ENCODE results near the gene CGRRF1. TPM values are rescaled to one million over a fixed set of nuclear protein-coding genes. Genes with fewer than 3 reads are reported as not detected.
A peak's percentile ranks its signal among the peaks of the same experiment; 100 is the strongest.

Gene CGRRF1
- polyA plus RNA-seq, 1 donor, result 16.0 TPM

- no peaks in the 10 kb centered on the region for H3K27me3 ChIP-seq (ENCODE audit: control insufficient read depth, insufficient read depth, low read length)
- H3K4me3 ChIP-seq (ENCODE audit: low read length), result no peak overlapping the region
- no peak overlapping the region for H3K27ac ChIP-seq (ENCODE audit: low read length)
- peaks cover 18% of the 10 kb centered on the region for H3K36me3 ChIP-seq (ENCODE audit: control insufficient read depth, insufficient read depth, low read length)
- WGBS (ENCODE audit: insufficient coverage, low lambda C conversion rate), result 92% methylated on average over 2 of the region's 4 CpGs
- H3K4me1 ChIP-seq (ENCODE audit: control insufficient read depth, insufficient read depth, low read length), result no peaks in the 10 kb centered on the region
- H3K9me3 ChIP-seq (ENCODE audit: control insufficient read depth, low read depth, low read length), result no peaks in the 10 kb centered on the region
- DNase-seq, result no peak
Measured at GRCh38 chr14:54475187-54475899, 34.4 kb upstream of the CGRRF1 start.

- Histone ChIP-seq H3K27ac (ENCODE audit: low read length) (no peak overlapping the region), H3K4me1 (ENCODE audit: control insufficient read depth, insufficient read depth, low read length) (no peaks in the 10 kb centered on the region)
Measured at GRCh38 chr14:54475911-54476310, 33.8 kb upstream of the CGRRF1 start.

GRCh38 chr14:54478636-54479215, 31.0 kb upstream of the CGRRF1 start:
- no peak overlapping the region for H3K4me3 ChIP-seq (ENCODE audit: low read length)
- peaks cover 4% of the 10 kb centered on the region for H3K4me1 ChIP-seq (ENCODE audit: control insufficient read depth, insufficient read depth, low read length)
- no CpG with 5 or more reads among the region's 3 CpGs for WGBS (ENCODE audit: insufficient coverage, low lambda C conversion rate)
- H3K36me3 ChIP-seq (ENCODE audit: control insufficient read depth, insufficient read depth, low read length), result peaks cover 30% of the 10 kb centered on the region
- H3K9me3 ChIP-seq (ENCODE audit: control insufficient read depth, low read depth, low read length), result no peaks in the 10 kb centered on the region
- H3K27me3 ChIP-seq (ENCODE audit: control insufficient read depth, insufficient read depth, low read length), result no peaks in the 10 kb centered on the region
- DNase-seq, result no peak
- H3K27ac ChIP-seq (ENCODE audit: low read length), result no peak overlapping the region

More at GRCh38 chr14:54475911-54476310, 33.8 kb upstream of the CGRRF1 start:
- 75% methylated on average over 1 of the region's 4 CpGs for WGBS (ENCODE audit: insufficient coverage, low lambda C conversion rate)
- Histone ChIP-seq H3K36me3 (ENCODE audit: control insufficient read depth, insufficient read depth, low read length) (peaks cover 18% of the 10 kb centered on the region), H3K9me3 (ENCODE audit: control insufficient read depth, low read depth, low read length) (no peaks in the 10 kb centered on the region), H3K4me3 (ENCODE audit: low read length) (no peak overlapping the region), H3K27me3 (ENCODE audit: control insufficient read depth, insufficient read depth, low read length) (no peaks in the 10 kb centered on the region)
- no peak for DNase-seq

GRCh38 chr14:54480830-54481562, 28.7 kb upstream of the CGRRF1 start:
- Histone ChIP-seq H3K4me3 (ENCODE audit: low read length) (no peak overlapping the region), H3K27ac (ENCODE audit: low read length) (no peak overlapping the region), H3K27me3 (ENCODE audit: control insufficient read depth, insufficient read depth, low read length) (no peaks in the 10 kb centered on the region), H3K4me1 (ENCODE audit: control insufficient read depth, insufficient read depth, low read length) (peaks cover 4% of the 10 kb centered on the region), H3K9me3 (ENCODE audit: control insufficient read depth, low read depth, low read length) (no peaks in the 10 kb centered on the region), H3K36me3 (ENCODE audit: control insufficient read depth, insufficient read depth, low read length) (peaks cover 30% of the 10 kb centered on the region)
- no peak for DNase-seq
- WGBS (ENCODE audit: insufficient coverage, low lambda C conversion rate), result 88% methylated on average over 1 of the region's 4 CpGs

- no CpG with 5 or more reads among the region's 2 CpGs for WGBS (ENCODE audit: insufficient coverage, low lambda C conversion rate)
- DNase-seq, result no peak
- H3K27ac ChIP-seq (ENCODE audit: low read length), result no peak overlapping the region
- H3K27me3 ChIP-seq (ENCODE audit: control insufficient read depth, insufficient read depth, low read length), result no peaks in the 10 kb centered on the region
- no peaks in the 10 kb centered on the region for H3K9me3 ChIP-seq (ENCODE audit: control insufficient read depth, low read depth, low read length)
- peaks cover 27% of the 10 kb centered on the region for H3K36me3 ChIP-seq (ENCODE audit: control insufficient read depth, insufficient read depth, low read length)
- no peak overlapping the region for H3K4me3 ChIP-seq (ENCODE audit: low read length)
- peaks cover 4% of the 10 kb centered on the region for H3K4me1 ChIP-seq (ENCODE audit: control insufficient read depth, insufficient read depth, low read length)
Measured at GRCh38 chr14:54481695-54482094, 28.0 kb upstream of the CGRRF1 start.

GRCh38 chr14:54483073-54483745, 26.5 kb upstream of the CGRRF1 start:
- no peak for DNase-seq
- H3K27me3 ChIP-seq (ENCODE audit: control insufficient read depth, insufficient read depth, low read length), result no peaks in the 10 kb centered on the region
- H3K9me3 ChIP-seq (ENCODE audit: control insufficient read depth, low read depth, low read length), result no peaks in the 10 kb centered on the region
- no peak overlapping the region for H3K27ac ChIP-seq (ENCODE audit: low read length)
- no peak overlapping the region for H3K4me3 ChIP-seq (ENCODE audit: low read length)
- H3K36me3 ChIP-seq (ENCODE audit: control insufficient read depth, insufficient read depth, low read length), result peaks cover 24% of the 10 kb centered on the region
- WGBS (ENCODE audit: insufficient coverage, low lambda C conversion rate), result 89% methylated on average over 4 of the region's 8 CpGs
- peaks cover 6% of the 10 kb centered on the region for H3K4me1 ChIP-seq (ENCODE audit: control insufficient read depth, insufficient read depth, low read length)

GRCh38 chr14:54483846-54484245, 25.9 kb upstream of the CGRRF1 start:
- H3K27ac ChIP-seq (ENCODE audit: low read length), result no peak overlapping the region
- no peak overlapping the region for H3K4me3 ChIP-seq (ENCODE audit: low read length)

GRCh38 chr14:54486685-54487084, 23.0 kb upstream of the CGRRF1 start:
- no peaks in the 10 kb centered on the region for H3K27me3 ChIP-seq (ENCODE audit: control insufficient read depth, insufficient read depth, low read length)
- H3K9me3 ChIP-seq (ENCODE audit: control insufficient read depth, low read depth, low read length), result no peaks in the 10 kb centered on the region
- no peak overlapping the region for H3K27ac ChIP-seq (ENCODE audit: low read length)
- WGBS (ENCODE audit: insufficient coverage, low lambda C conversion rate), result no CpG with 5 or more reads among the region's 1 CpG
- peaks cover 15% of the 10 kb centered on the region for H3K4me1 ChIP-seq (ENCODE audit: control insufficient read depth, insufficient read depth, low read length)
- peaks cover 12% of the 10 kb centered on the region for H3K36me3 ChIP-seq (ENCODE audit: control insufficient read depth, insufficient read depth, low read length)
- no peak for DNase-seq
- H3K4me3 ChIP-seq (ENCODE audit: low read length), result no peak overlapping the region

More at GRCh38 chr14:54483846-54484245, 25.9 kb upstream of the CGRRF1 start:
- peaks cover 18% of the 10 kb centered on the region for H3K36me3 ChIP-seq (ENCODE audit: control insufficient read depth, insufficient read depth, low read length)
- peak in 1 of 2 donors; percentile 20 for DNase-seq
- H3K27me3 ChIP-seq (ENCODE audit: control insufficient read depth, insufficient read depth, low read length), result no peaks in the 10 kb centered on the region
- no peaks in the 10 kb centered on the region for H3K9me3 ChIP-seq (ENCODE audit: control insufficient read depth, low read depth, low read length)
- H3K4me1 ChIP-seq (ENCODE audit: control insufficient read depth, insufficient read depth, low read length), result peaks cover 6% of the 10 kb centered on the region

GRCh38 chr14:54487771-54488170, 21.9 kb upstream of the CGRRF1 start:
- H3K36me3 ChIP-seq (ENCODE audit: control insufficient read depth, insufficient read depth, low read length), result peaks cover 5% of the 10 kb centered on the region
- H3K4me3 ChIP-seq (ENCODE audit: low read length), result peak overlapping the region; percentile 100
- H3K4me1 ChIP-seq (ENCODE audit: control insufficient read depth, insufficient read depth, low read length), result peaks cover 15% of the 10 kb centered on the region
- peak overlapping the region; percentile 93 for H3K27ac ChIP-seq (ENCODE audit: low read length)
- peak in 1 of 2 donors; percentile 47 for DNase-seq
- no peaks in the 10 kb centered on the region for H3K9me3 ChIP-seq (ENCODE audit: control insufficient read depth, low read depth, low read length)
- no peaks in the 10 kb centered on the region for H3K27me3 ChIP-seq (ENCODE audit: control insufficient read depth, insufficient read depth, low read length)
- 27% methylated on average over 2 of the region's 4 CpGs for WGBS (ENCODE audit: insufficient coverage, low lambda C conversion rate)

- peak overlapping the region; percentile 93 for H3K27ac ChIP-seq (ENCODE audit: low read length)
- WGBS (ENCODE audit: insufficient coverage, low lambda C conversion rate), result no CpG with 5 or more reads among the region's 9 CpGs
- peaks cover under 1% of the 10 kb centered on the region for H3K36me3 ChIP-seq (ENCODE audit: control insufficient read depth, insufficient read depth, low read length)
- H3K4me3 ChIP-seq (ENCODE audit: low read length), result peak overlapping the region; percentile 100
- no peak for DNase-seq
- peaks cover 12% of the 10 kb centered on the region for H3K4me1 ChIP-seq (ENCODE audit: control insufficient read depth, insufficient read depth, low read length)
- H3K9me3 ChIP-seq (ENCODE audit: control insufficient read depth, low read depth, low read length), result no peaks in the 10 kb centered on the region
- H3K27me3 ChIP-seq (ENCODE audit: control insufficient read depth, insufficient read depth, low read length), result no peaks in the 10 kb centered on the region
Measured at GRCh38 chr14:54488318-54488645, 21.4 kb upstream of the CGRRF1 start.
